Body of pancreas (tissue), 4 donors: ENCODE data around the gene BHLHE40.

Source experiments
- CTCF ChIP-seq, 7 experiments: fragments of 450-650 bp in 4 of 7; fragments of 200-600 bp in 3 of 7; sonication (generic) in 3 of 7; IDR thresholded peaks; one replicate each; pipeline ENCODE4 v1.5.1; 2016 to 2019; ENCODE audit warnings: antibody characterized with exemption in 7 of 7
- POLR2A ChIP-seq, 3 donors: fragments of 450-650 bp; IDR thresholded peaks; one replicate each; pipeline ENCODE4 v1.6.1; 2016; ENCODE audit warnings: antibody characterized with exemption in 3 of 3, mild to moderate bottlenecking in 2 of 3

- TF ChIP-seq POLR2A (IDR thresholded peaks at IDR 0.05): no peak
- TF ChIP-seq CTCF (IDR thresholded peaks at IDR 0.05): no peak
These were observed 12.9 kb downstream of the BHLHE40 start for GRCh38 chr3:4992118-4992517.
